CD1c-positive myeloid dendritic cell (primary cell): ENCODE measurements around the gene BARX2.

Source experiments
- DNase-seq: peaks from one replicate; pipeline ENCODE4 v3.0.0-alpha.2; 2016; ENCODE audit errors: extremely low spot score

BARX2 gene

DNA sequence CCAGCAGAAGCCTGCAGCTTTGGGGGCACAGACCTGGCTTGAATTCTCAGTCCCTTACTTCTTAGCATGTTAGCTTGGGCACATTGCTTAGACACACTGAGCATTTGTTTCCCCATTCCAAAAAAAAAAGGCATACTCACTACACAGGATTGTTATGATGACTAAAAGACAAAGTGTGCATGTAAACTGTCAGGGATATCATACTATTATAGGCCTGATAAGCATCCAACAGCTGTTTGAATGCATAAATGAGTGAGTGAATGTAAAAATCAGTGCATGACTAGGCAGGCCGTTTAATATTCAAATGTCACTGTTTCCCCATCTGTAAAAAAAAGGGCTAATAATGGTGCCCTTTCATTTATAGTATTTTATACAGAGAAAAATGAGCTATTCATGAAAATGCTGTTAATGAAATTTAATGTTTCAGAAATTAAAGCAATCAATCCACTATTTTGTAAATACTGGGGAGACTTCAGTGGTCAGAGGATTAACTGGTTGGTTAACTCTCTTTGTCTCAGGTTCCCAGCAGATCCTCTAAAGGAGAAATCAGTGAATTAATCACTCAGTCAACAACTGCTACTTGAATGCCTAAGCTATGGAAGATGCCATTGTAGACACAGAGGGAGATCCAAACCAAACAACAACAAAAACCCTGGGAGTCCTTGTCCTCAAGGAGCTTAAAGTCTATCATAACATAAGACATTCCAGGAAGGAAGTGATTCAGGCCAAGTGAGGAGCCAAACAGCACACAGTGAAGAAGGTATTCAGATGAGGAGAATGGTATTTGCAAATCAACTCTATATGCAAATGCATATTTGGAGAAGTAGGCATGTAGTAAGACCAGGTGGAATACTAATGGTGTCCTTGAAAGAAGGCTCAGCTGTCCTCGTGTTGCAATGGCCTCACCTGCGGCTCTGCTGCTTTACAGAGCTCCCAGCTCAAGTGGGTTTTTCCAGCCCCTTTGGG, 26.8 kb downstream of the BARX2 start:
- no peak for DNase-seq

DNA sequence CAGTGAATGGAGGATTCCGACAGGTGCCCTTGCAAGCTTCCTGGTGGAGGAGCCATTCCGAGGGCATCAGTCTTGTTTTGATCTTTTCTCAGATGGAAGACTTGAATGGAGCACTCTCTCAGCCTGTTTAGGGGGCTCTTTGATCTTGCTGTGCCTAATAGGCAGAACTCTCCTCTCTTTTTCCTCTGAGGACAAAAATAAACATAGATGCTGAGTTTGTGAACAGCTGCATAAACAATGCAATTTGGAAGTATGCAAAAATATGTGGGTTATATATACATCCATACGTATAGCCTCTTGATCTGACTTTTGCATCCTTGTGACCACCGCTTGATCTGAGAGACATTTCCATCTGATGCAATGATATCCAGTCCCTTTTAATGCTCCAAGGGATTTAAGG, 29.1 kb downstream of the BARX2 start:
- DNase-seq: no peak

DNA sequence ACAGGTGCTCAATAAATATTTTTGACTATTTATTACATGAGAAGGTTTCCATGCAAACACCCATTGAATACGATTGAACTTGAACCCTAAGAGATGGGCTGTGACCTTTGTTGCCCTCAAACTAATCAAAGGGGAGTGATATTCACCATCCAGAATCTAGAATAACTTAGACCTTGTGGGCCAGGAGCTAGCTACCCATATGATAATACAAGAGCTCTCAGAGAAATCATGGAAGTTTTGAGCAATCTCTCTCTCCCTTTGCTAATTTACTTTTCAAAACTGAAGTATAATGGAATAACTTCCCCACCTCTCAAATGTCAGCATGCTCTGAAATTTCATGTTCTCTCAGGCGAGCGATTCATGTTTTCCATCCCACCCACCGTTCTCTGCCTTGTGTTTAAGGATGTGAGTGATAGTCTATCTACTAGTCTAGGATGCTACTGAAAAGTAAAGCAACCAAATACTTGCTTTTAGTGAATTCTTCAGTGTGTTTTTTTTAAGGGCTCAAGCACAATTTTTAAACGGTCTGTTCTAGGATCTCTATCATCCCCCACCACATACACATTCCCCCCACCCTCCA, 33.3 kb downstream of the BARX2 start:
- DNase-seq: no peak

DNA sequence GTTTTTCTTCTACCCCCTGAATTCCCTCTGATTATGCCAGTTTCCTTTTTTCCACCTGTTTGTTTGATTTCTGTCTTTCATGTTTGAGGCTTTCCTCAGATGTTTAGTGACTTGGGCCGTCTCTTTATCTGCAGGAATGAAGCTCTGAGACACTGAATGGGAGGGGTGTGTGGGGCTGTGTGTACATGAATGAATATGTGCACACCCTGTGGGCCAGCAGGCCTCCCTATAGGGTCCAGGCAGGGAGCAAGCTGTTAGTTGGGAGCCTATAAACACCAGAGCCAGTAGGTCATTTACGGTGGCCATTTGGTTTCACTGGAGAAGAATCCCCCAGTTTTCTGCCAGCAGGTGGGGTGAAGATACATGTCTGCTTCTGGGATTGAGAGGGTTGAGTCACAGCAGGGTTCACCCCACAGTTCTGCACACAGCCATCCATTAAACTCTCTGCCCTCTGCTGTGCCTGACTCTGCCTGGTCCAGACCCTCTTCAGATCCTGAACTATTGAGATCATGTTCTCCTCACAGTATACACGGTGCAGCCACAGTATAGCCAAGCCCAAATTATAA, 34.8 kb downstream of the BARX2 start:
- DNase-seq: no peak

DNA sequence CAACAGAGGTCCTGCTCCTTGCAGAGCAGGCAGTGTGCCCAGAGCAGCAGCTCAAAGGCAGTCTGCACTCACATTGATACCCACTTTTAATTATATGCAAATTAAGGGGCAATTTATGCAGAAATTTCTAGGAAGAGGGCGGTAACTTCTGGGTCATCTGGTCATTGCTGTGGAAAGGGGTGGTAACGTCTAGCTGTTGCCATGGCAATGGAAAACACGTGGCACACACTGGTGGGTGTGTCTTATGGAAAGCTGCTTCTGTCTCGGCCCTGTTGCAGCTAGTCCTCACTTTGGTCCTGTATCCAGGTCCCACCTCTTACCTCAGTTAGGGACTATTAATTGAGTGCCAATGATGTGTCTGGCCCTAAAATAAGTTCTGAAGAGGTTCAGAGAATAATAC, 36.8 kb downstream of the BARX2 start:
- DNase-seq: no peak

DNA sequence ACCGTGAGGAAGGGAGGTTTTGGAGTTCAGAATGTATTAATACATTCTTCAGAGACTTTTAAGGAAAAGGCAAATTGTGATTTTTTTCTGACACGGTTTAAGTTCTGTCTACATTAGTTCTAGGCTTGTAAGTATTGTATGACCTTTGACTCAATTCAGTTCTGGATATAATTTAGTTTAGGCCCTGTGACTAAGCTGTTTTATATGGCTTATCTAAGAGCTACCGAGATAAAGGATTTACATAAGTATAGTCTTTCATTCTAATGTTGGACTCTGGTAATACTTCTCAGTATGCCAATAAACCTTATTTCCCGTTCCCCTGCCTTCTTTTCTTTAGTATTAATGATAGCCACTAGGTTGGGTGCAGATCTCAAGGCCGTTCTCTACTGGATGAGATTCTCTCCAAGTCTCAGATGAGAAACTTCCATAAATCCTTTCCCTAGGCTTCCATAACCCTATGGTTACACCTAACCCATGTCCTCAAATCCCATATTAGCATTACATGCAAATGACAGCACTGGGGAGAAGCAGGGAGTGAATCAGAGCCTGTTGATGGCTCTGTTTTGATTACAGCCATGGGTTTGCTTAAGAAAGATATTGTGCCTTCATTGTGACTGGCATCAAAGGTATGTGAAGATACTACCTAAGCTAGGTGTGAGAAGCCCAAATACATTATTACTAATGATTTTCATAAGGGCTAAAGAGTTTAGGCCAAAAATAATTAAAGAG, 38.7 kb downstream of the BARX2 start:
- no peak for DNase-seq

DNA sequence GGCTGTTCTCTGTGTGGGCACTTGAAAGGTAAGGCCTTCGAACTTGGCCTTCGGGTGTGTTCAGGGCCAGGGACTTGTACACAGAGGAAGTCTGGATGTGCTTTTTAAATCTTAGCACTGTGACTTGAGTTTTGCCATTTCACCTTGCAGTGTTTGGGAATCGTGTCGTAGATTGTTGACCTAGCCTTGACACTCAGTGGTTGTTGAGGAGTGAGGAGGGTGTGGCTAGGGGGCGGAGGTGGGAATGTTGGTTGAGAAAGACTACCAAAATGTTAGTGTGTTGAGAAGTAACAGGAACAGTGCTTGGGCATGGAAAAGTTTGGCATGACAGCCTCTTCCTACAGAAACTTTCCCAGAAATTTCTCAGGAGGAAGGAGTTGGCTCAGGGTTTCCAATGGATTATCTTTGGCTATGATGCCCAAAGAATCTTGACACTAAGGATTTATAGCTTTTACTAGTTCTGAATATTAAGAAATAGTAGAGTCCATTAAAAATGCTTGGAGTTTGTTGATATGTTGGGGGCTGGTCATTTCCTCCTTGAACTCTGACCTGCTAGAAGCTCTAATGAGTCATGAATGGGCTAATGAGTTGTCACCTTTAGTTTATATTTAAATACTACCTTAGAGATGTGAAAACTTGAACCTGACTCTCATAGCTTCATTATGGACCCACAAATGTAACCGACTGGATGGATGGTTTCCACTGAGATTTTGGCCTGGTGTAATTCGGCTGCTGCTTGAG, 40.6 kb downstream of the BARX2 start:
- DNase-seq: no peak

DNA sequence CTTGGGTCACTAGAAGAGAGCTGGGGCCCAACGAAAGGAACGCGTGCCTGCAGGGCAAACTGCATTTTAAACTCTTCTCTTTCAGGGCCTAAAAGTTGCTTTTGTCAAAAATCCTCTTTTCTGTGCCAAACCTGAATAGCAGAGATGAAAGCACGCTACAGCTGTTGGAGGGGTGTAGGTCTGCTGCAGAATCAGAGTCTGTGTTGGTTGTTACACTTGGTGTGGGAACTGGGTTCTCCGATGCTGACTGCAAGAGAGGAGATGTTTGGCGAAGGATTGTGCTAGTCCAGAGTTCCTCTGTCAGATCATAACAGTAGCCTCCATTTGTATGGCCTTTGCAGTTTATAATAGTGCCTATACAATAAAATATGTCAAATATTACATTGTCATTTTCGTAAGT, 41.8 kb downstream of the BARX2 start:
- no peak for DNase-seq

DNA sequence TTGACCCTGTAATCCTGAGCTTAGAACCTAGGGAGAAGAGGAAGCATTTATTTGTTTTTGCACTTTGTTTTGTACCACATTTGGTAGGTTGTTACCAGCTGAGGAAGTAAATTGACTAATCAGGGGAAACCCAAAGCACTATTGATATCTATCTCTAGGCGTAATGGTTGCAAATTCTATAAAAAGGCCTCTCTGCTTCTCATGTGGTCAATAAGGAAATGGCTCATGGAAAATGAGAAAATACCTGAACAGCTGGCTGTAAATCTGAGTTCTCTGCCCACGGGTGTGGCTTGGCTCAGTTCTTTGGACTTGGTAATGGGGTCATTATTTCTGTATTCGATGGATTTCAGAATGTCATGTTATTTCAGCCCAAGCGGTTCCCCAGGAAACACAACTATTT, 42.4 kb downstream of the BARX2 start:
- DNase-seq: no peak

DNA sequence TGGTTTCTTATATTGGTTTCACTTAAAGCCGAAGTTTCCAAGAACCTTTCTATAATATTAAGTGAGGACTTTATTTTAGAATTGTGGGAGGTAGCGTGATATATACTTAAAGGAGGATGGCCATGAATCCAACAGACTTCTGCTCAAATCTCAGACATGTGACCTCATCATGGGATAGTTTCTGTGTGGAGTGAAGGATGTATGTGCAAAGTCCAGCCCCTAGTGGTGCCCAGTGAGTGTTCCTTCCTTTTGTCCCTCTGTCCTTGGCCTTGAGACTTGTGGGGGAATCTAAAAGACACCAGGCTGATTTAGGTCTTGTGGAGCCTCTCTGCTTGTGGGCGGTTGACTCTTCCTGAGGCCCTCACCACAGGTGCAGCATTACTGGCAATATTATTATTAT, 43.7 kb downstream of the BARX2 start:
- no peak for DNase-seq

DNA sequence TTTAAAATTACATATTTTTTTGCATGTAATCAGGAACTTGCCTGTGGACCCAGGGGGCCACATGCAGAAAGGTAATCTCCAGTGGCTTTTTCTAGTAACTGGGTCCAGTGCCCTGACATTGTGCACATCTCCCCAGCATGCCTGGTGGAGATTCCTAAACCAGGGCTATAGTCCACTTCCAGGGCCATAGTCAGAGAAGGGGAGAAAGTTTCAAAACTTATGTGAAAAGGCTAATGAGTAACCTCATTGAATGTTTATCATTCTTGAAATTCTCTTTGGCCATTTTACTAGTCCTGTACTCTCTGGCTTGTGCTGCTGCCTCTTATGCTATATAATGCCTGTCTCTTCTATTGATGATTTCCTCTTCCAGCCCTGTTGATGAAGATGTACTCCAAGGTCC, 47.8 kb downstream of the BARX2 start:
- DNase-seq: no peak

DNA sequence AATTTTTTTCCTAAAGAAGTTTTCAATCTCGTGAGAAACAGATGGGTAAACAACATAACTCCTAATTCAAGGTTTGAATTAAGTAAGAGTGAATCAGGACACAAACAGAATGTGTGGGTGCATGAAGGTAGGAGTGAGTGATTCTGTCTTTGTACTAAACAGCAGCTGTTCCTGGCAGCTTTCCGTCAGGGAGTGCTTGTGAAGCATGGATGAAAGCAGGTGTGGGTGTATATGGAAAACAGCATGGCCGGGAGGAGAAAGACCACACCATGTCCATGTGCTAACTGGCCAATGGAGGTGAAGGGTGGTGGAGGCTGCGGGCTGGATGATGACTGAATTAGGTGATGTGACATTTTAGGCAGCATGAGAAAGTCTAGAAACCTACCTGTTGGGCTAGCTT, 49.6 kb downstream of the BARX2 start:
- no peak for DNase-seq

DNA sequence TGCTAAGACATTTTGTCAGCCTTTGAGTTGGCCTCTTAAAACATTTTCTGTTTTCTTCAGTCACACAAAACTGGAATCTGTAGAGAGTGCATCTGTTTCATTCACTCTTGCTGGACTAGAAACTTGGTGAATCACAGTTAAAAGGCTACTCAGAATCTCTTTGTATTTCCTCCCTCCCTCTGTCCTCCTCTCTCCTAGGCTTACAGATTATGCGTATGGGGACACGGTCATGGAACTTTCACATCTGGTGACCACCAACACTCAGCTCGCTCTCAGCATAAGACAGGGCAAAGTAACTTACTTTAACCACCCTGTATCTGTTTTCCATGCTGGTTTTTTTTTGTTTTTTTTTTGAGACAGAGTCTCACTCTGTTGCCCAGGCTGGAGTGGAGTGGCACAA, 50.4 kb downstream of the BARX2 start:
- DNase-seq: no peak

DNA sequence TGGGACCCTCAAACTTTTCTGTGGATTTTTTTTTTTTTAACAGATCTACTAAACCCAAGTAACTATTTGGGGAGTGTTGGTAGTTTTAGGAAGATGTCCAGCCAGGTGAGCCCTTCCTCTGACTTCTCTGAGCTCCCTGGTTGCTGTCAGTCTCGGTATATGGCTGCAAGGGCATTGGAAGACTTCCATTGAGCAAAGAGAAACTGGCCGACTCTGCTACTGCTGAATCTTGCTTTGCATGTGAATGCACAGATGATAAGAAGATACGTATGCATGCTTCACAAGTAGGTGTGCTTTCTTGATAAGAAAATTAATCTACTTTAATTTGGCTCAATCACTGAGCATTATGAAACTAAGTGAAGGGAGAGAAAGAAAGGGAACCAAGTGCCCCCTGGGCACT, 51.1 kb downstream of the BARX2 start:
- DNase-seq: no peak

DNA sequence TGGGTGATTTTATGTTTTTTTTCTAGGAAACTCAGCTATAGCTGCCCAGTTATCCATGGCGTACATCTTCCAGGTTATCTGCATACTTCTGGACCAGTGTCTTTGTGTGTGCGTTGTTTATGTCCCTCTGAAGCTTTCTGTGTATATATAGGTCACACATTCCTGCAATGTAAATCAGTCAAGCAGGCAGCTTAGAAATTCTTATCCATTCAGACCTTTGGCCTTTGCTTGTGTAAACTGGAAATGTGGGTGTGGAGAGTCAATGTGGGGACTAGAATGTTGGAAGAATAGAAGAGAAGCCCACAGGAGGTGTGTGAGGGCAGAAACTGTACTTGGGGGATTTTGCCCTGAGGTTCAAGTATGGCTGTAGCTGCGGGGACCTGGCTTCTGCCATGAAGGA, 51.7 kb downstream of the BARX2 start:
- DNase-seq: no peak

DNA sequence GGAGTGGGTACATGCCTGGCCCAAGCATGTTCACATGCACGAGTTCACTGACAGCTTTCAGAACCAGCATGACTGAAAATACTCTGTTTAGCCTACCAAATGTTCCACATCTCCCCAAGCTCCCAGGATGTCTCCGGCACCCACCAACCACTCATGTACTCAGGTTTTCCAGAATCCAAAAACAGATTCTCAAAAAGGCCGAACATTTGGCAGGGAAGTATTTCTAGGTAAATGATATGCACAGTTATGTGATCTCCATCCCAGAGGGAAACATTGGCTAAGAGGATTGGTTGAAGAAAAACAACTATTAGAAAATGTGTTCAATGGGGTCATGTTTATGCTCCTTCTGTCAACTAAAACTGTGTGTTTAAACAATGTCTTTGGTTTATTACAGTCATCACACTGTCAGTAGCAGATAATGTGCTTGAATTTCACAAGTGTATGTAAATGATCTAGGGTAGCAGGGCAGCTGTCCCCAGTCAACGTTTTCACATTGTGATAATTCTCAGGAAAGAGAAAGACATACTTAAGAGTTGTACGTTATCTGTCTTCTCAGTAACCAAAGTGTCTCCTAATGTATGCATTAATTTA, 52.3 kb downstream of the BARX2 start:
- DNase-seq: no peak

DNA sequence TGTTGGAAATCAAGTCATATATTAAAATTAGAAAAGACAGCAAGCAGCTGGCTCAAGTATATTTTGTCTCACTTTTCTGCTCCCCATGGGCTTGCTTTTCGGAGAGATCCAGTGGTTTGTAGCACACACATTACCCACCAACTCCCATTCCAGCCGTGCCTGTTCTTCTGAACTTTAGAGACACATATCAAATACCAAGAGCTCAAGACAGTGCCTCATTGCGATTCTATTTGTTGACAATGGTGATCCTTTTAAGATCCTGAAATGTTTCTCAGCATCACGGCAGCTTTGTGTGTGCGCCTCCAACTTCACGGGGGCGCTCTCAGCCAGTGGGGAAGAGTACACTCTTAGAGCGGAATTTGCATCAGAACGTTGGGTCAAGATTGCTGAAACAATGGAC, 52.9 kb downstream of the BARX2 start:
- no peak for DNase-seq

DNA sequence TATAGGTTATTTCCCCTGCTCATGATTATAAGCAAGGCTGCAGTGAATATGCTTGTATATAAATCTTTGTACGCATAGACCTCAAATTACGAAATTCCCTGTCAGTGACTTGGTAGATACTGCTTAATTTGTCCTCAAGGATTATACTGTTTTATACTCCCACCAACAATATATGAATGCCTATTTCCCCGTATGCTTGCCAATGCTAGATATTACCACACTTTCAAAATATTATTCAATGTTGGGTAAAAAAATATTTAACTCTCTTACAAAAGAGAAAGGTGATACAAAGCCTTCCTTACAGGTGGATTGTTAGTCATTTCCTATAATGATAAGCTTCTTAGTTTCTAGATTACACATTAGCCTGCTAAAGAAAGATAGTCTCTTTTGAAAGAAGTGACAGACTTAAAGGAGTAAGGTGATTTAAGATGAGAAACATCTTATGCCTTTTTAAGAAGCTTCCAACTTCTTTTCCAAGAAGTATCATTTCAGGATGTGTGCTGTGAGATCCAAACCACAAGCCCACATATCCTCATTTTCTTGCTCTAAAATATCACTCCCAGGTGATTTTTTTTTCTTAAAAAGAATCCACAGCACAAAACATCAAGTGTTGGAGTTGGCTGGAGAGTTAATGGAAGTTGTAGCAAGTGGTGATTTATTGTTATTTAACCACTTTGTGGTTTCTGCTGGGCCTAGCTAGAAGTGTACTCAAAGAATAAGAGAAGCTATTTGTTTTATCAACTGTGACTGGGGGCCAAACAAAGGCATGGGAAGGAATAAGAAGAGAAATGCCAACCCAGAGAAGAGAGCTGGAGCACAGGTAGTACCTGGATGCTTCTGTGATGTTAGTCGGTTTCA, 59.2 kb downstream of the BARX2 start:
- DNase-seq: no peak

DNA sequence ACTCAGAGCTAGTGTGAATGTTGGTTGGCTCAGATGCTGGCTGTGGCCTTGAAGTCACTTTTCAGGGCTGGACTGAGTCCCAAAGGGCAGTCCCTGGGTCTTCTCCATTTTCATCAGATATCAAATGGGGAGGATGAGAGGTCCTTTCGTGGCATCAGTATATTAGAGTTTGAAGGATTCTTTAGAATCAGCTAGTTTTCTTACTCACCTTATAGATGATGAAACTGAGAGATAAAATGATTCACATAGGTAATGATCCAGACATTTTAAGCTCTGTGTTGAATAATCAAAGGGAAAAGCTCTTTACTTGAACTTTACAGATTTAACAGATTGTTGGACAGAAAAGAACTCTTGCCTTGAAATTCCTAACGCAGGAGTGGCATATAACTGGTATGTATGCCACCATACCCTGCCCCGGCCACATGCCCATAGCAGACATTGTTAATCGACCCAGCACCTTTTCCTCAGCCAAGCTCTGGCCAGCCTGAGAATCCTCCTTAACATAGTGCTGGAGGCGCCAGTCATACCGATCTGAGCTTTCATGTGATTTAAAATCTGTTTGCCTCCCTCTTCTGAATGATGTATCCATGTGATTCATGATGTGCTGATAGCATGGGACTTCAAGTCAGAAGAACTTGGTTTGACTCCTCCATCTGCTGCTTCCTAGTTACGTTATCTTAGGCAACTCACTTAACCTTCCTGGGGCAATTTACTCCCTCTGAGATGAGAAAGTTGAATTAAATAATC, 60.0 kb downstream of the BARX2 start:
- DNase-seq: no peak

DNA sequence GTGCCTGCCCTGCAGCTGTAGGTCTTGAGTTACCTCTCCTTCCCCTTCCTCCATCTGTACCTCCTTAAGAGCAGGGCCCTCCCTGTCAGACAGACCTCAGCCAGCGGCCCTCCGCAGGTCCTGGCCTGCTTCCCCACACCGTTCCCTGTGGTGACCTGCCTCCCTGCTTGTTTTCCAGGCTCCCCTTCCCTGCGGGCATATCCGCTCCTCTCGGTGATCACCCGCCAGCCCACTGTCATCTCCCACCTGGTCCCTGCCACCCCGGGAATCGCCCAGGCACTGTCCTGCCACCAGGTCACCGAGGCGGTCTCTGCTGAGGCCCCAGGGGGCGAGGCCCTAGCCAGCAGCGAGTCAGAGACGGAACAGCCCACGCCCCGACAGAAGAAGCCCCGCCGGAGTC, 60.9 kb downstream of the BARX2 start:
- no peak for DNase-seq
